Measurements from ENCODE around the gene USO1.

- no peak for TF ChIP-seq EZH2 (IDR thresholded peaks at IDR 0.05; ENCODE audit: insufficient read depth, poor library complexity, severe bottlenecking)
- TF ChIP-seq EZH2phosphoT487 (IDR thresholded peaks at IDR 0.05; ENCODE audit: insufficient read depth, low read depth): no peak
Measured at GRCh38 chr4:75698963-75699228, 25.5 kb upstream of the USO1 start.
